HG02973 (cell line): ENCODE data around the gene POLE.

ENCODE experiments used
- ATAC-seq: cut with Tn5 transposase; IDR thresholded peaks from one replicate; pipeline ENCODE4 v1.9.1; 2021; ENCODE audit warnings: moderate library complexity; ENCODE audit not compliant: unreplicated experiment

Gene POLE

DNA sequence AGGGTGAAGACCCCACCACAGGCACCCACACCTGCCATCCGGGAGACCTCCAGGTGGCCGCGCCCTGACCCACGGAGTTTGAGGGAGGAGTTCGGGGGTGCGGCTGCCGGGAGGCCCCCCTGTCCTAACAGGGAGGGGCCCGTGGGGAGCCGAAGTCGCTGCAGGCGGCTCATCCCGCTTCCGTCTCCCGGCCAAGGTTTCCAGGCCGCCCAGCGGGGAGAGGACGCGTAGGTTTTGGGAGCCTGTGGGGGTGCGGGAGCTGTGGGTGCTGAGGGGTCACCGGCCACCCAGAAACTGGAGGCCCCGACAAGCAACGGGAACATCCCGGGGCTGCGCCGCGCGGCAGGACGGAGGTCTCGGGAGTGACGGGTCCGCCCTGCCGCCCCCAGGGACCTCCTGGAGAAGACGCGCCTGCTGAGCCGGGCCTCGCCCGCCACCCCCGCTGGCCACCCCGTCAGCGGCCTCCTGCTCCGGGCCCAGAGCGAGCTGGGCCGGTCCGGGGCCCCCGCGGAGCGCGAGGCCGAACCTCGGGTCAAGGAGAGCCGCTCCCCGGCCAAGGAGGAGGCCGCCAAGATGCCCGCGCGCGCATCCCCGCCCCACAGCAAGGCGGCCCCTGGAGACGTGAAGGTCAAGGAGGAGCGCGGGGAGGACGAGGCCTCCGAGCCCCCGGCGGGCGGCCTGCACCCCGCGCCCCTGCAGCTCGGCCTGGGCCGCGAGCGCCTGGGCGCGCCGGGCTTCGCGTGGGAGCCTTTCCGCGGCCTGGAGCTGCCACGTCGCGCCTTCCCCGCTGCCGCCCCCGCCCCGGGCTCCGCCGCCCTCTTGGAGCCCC is 104.3 kb downstream of the POLE start:
- no peak for ATAC-seq

DNA sequence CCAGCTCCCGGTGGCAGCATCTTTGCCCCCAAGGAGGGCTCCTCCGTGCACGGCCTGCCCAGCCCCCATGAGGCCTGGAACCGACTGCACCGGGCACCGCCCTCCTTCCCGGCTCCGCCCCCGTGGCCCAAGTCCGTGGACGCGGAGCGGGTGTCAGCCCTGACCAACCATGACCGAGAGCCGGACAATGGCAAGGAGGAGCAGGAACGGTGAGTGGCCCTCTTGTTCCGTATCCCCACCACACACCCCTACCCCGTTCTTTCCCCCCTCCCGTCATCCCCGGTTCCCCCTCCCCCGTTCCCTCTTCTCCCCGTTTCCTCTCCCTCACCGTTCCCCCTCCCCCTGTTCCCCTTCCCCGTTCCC is 105.1 kb downstream of the POLE start:
- no peak for ATAC-seq

DNA sequence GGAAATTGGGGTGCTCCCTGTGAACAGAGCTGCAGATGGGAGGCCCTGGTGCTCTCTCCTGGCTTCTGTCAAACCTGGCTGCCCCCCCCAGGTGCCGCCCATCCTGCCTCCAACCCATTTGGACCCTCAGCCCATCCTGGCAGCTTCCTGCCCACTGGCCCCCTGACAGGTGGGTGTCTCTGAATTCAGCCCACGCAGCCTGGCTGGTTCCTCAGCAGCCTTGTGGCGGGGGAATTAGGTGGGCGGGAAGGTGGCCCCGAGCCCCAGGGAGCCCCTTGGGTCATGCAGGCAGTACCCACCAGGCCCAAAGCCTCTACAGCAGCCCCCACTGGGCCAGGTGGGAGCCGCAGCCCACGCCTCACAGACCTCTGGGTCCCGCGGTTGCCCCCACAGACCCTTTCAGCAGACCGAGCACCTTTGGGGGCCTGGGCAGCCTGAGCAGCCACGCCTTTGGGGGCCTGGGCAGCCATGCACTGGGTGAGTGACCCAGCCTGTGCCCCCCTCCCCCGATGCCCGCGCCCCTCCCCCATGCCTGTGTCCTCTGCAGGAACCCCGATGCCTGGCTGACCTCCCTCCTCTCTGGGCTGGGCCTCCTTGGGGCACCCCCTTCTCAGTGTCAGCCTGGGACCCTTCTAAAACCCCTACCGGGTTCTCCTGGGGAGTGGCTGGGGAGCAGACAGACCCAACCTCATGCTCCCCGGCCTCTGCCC is 105.6 kb downstream of the POLE start:
- no peak for ATAC-seq

DNA sequence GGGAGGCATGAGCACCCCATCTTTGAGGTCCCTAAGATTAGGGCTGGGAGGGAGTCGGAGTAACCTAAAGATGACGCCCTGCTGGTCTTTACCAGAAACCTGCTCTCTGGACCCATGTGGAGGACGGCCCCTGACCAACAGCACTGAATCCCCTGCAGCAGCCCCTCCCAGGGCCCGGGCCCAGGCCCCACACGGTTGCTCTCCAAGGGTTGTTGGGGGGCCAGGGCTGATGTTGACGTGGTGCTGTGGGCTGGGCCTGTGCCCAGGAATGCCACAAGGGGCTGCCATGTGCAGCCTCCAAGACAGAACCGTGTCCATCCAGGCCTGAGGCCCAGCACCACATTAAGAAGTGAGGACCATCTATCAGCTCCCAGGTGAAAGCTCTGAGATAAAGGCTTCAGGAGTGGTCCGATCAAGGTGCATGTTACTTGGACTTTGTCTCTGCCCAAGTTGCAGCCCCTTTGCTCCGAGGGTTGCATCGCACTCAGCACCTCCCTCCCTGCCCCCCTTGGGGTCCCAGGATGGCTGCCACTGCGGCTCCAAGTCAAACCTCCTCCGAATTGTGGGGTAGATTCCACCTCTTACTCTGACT is 106.3 kb downstream of the POLE start:
- no peak for ATAC-seq

DNA sequence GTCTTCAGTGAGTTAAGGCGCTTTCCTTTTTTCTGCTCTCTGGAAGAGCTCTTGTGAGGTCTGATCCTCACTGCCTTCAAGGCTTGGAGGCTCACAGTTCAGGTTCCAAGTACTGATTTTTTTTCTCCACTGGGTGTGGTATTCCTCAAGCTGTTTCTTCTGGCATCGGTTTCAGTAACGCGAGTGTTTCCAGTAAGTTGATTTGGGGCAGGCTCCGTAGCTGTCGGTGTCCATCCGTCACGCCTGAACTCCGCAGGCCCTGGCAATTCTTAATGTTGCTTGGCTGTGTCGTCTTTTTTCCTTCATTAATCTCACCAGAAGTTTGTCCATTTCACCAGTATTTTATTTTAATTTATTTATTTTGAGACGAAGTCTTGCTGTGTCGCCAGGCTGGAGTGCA is 107.4 kb downstream of the POLE start:
- ATAC-seq, result no peak

DNA sequence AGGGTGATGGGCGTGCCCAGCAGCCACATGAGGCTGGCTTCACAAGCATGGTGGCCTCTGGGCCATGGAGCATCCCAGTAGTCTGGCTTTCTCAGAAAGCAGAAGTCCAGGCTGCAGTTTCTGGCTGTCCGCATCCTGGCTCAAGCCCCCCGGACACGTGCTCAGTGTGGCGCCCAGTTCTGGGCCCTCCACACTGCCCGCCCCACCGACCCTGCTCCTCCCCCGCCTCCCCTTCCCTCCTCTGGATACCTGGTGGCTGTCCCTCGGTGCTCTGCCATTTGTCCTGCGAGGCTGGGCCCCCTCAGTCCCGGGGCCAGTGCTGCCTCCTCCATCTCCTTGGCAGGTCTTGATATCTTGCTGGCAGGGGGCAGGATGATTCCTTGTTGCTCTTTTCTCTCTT is 108.3 kb downstream of the POLE start:
- no peak for ATAC-seq

DNA sequence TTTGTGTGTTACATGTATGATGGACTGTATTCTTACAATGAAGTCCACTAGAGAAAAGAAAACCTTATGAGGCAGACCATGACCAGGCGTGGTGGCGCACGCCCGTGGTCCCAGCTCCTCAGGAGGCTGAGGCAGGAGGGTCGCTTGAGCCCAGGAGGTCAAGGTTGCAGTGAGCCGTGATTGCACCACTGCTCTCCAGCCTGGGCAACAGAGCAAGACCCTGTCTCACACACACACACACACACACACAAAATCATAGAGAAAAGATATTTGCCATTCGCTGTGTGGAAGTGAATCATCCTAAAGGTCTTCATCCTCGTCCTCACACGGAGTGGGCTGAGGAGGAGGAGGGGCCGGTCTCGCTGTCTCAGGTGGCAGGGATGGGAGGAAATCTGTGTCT is 109.0 kb downstream of the POLE start:
- ATAC-seq, result no peak

DNA sequence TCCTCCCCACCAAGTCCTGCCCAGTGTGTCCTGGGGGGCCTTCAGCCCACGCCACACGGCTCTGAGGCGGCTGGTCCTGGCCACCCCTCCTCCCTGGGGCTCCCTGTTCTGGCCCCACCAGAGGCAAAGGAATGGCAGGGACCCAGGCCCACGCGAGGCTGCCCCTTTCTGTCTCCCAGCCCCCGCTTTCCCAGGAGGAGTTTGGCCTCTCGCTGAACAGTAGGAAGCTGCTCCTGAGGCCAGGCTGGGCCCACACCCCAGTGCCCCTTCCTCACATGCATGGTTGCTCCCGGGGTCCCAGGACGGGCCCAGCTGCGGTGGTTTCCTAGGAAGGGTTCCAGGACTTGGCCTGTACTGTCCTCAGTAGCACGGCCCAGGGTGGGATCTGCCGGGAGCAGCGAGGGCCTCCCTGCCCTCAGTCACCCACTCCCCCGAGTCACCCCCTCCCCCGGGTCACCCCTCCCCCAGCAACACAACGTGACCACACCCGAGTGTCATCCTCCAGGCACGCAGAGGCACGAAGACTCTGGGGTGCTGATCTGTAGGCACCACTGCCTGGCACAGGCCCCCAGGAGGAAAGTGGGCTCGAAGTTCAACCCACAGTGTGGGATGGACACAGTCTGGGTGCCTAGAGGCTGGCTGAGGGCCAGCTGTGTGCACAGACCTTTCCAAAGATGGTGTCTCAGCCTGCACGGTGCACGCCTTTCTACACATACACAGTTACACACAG is 109.8 kb downstream of the POLE start:
- ATAC-seq, result no peak

DNA sequence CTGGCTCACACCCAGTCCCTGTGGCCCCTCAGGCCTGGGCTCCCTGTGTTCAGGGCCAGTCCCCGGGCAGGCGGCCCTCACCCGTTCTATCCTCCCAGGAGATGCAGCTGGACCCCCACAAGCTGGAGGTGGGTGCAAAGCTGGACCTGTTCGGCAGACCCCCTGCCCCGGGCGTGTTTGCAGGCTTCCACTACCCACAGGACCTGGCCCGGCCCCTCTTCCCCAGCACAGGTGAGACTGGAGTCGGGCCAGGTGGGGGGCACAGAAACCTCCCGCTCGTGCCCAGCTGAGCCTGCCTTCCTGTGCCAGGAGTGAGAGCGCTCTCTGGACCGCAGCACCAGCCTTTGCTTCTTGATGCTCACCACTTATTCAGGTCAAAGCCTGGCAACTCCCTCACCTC is 110.4 kb downstream of the POLE start:
- ATAC-seq, result no peak

DNA sequence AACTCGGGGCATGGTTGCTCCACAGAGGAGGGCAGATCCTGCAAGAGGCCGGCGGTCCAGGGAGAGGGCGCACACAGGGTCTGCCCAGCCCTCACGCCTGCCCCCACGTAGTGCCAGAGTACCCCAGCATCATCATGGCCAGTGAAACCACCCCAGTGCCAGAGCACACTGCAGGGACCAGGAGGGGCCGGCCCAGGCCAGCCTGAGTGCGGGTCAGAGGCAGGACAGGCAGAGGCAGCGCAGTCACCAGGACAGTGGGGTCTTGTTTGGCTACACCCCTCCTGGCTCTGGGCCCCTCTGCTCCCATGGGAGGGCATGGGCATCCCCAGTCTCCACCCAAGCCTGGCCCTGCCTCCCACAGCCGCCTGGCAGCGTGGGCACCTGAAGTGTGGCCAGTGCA is 111.5 kb downstream of the POLE start:
- ATAC-seq, result no peak

DNA sequence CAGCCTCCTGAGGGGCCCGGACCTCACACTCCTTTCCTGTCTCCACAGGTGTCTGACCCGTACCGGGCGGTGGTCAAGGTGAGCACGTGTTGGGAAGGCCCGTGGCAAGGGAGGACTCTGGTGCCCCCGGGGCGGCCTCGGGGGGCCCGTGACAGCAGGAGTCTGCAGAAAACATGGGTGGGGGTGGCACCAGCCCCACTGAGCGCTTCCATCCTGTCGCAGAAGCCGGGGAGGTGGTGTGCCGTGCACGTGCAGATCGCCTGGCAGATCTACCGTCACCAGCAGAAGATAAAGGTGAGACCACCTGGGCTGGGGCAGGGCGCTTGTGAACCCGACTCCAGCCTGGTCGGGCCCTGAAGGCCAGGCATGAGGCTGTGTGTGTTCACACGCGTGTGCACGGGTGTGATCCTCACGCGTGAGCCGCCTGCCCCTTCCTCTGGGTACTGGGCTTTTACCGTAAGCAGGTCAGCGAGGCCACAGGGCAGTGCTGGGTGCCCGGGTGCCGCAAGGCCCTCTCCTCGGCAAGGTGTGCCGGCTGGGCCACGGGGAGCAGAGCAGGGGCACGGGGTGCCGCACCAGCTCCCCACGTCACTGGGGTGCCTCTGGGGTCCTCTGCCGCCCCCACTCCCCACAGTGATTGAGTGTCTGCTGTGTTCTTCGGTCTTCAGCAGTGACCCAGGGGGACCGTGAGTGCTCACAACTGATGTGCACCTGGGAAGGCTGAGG is 112.7 kb downstream of the POLE start:
- no peak for ATAC-seq
